GM18520 (cell line): ENCODE results near the gene NUCKS1.

Source experiments
- ATAC-seq: cut with Tn5 transposase; IDR thresholded peaks from one replicate; pipeline ENCODE4 v1.9.1; 2021; ENCODE audit not compliant: unreplicated experiment

Gene NUCKS1

GRCh38 chr1:205703072-205703471 lies 46.9 kb downstream of the NUCKS1 start:
- ATAC-seq = no peak

DNA sequence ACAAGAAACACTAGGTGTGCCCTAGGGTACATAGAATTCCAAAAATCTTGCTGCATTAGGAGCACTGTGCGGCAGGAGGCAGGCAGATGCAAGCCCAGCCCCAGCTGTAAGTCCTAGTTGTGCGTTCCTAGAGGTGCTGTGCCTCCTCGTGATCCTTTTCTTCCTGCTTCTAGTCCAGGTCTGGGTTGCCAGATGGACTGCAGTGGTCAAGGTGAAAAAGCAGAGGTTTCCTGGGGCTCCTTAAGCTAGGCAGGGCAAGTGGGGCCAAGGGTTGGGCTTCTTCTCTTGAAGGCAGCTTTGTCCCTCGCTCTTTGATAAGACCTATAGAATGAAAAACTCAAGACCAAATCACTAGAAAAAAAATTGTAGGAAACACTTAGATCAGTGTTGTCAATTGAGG lies 48.1 kb downstream of the NUCKS1 start:
- ATAC-seq = no peak

DNA sequence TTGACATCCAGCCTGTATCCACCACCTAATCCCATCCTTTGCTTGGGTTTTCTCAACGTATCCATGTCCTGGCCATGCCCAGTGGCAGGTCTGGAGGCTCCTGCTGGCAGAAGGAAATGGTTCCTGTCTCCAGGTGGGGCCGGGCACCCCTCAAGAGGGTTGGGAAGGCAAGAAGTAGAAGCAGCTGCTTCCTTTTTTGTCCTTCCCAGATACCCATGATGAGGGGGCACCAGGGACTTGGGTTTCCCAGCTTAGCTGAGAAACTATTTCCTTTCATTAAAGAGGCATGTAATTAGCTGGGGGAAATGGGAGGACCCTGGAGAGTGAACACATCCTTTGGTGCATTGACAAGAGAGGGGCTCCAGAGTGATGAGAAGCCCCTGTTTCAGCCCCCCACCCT lies 48.6 kb downstream of the NUCKS1 start:
- no peak for ATAC-seq

- ATAC-seq = no peak
These were observed 49.0 kb downstream of the NUCKS1 start for GRCh38 chr1:205700865-205701401.

DNA sequence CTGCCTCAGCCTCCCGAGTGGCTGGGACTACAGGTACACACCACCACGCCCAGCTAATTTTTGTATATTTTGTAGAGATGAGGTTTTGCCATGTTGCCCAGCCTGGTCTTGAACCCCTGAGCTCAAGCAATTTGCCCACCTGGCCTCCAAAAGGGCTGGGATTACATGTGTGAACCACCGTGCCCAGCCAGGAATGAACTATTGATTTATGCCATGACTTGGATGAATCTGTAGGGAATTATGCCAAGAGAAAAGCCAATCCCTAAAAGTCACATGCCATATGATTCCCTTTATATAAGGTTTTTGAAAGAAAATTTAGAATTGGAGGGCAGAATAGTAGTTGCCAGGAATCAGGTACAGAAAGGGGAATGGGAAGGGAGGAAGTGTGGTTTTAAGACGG lies 50.6 kb downstream of the NUCKS1 start:
- ATAC-seq = no peak

GRCh38 chr1:205698921-205699320 lies 51.1 kb downstream of the NUCKS1 start:
- no peak for ATAC-seq

- ATAC-seq = no peak
These were observed 56.5 kb downstream of the NUCKS1 start for GRCh38 chr1:205693421-205693991.

GRCh38 chr1:205692423-205692822 lies 57.6 kb downstream of the NUCKS1 start:
- no peak for ATAC-seq

- ATAC-seq = no peak
These were observed 59.7 kb downstream of the NUCKS1 start for GRCh38 chr1:205690122-205690756.

GRCh38 chr1:205689479-205689878 lies 60.5 kb downstream of the NUCKS1 start:
- no peak for ATAC-seq

DNA sequence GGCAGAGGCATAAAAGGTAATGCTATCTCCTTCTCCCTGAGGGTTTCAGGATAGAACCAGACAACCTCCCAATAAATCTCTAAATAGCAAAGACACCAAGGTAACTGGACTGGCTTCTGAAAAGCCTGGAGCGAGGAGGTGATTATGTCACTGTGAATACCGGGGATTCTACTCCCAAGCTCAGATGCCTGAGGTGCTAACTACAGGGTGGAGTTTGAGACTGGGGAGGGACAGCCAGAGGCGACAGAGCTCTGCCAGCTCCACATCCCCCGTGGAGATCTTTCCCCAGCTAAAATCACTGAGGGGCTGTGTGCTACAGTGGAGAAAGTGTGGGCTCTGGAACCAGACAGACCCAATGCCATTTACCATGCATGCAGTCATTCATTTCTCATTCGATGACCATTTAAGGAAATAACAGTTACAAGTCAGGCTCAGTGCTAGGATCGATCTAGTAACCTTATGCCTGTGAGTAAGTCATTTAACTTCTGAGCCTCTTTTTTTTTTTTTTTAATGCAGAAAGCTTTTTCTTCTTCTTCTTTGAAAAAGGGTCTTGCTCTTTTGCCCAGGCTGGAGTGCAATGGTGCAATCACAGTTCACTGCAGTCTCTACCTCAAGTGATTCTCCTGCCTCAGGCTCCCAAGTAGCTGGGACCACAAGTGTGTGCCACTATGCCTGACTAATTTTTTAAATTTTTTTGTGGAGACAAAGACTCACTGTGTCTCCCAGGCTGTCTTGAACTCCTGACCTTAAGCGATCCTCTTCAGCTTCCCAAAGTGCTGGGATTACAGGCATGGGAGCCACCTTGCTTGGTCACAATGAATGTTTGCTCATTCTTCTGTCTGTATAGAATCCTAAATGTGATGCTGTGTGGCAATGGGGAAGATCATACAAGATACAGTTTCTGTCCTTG lies 61.6 kb downstream of the NUCKS1 start:
- ATAC-seq = no peak

- no peak for ATAC-seq
These were observed 62.7 kb downstream of the NUCKS1 start for GRCh38 chr1:205687242-205687641.

- no peak for ATAC-seq
These were observed 68.6 kb downstream of the NUCKS1 start for GRCh38 chr1:205681364-205681763.

DNA sequence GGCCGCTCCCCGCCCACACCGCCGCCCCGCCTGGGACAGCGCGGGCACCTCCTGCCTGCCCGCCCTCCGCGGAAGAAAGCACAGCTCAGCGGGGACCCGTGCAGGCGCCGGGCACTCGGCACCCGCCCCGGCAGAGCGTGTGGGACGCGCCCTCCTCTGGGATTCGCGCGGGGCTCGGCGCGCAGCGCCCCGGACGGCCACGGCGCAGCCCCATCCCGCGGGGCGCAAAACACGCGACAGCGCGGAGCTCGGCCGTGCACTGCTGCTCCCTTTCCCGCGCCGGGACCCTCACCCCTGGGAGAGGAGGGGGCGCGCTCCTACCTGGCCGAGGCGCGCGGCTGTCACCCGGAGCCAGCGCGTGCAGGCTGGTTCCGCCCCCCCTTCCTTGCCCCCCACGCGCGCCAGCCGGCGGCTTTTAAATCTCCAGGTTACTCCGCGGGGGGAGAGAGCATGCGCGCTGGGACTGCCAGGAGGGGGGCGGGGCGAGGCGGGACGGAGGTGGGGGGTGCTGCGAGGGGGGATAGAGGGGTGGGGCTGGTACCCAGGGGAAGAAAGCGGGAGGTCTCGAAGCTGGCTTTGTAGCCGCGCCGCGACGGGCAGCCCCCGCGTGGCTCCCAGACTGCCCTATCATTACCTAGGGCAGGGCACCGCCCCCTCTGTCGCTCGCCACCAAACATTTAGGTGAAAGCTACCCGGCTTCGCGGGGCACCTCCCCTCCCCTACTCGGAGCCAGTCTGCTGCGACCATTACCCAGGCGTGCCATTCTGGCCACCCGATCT lies 69.7 kb downstream of the NUCKS1 start, which contains the start of gene SLC45A3:
SLC45A3 (minus strand) TSS at position 437 of the 779 bp plus-strand sequence. CDS start 15,853 bp downstream, outside the sequence.
- no peak for ATAC-seq

GRCh38 chr1:205678286-205679111 lies 71.5 kb downstream of the NUCKS1 start:
- no peak for ATAC-seq

DNA sequence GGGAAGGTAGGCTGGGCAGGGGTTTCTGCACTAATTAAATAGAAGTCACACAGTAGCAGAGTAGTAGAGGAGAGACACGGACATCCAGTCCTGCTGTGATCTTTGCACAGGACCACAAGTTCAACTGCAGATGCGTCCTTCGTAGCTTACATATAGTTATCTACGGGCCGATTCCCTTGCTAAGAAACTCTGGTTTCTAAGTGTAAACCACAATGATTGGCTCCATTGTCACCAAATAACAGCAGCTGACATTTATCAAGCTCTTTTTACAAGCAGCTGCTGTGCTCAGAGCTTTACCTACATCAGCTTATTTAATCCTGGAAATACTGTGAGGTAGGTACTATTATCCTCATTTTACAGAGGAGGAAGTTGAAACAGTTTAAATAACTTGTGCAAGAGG lies 72.8 kb downstream of the NUCKS1 start:
- no peak for ATAC-seq

DNA sequence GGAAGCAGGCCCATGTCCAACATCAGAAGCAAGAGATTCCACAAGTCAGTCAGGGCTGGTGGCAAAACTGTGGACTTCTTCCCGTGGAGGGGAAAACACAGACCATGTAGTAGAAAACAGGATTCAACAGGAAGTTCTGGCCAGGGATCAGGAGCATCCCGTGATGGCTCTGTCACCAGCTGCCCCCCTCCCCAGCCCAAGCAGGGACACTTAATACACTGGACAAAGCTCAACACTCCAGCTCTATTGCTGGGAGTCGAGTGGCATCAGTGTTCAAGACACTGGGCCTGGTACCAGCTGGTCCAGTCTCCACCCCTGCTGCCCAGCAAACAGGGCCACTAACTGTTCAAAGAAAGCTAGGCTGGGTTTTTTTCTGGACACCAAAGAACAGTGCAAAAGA lies 73.4 kb downstream of the NUCKS1 start:
- no peak for ATAC-seq

- ATAC-seq = no peak
These were observed 74.0 kb downstream of the NUCKS1 start for GRCh38 chr1:205676002-205676401.

- ATAC-seq = no peak
These were observed 74.7 kb downstream of the NUCKS1 start for GRCh38 chr1:205675247-205675646.

DNA sequence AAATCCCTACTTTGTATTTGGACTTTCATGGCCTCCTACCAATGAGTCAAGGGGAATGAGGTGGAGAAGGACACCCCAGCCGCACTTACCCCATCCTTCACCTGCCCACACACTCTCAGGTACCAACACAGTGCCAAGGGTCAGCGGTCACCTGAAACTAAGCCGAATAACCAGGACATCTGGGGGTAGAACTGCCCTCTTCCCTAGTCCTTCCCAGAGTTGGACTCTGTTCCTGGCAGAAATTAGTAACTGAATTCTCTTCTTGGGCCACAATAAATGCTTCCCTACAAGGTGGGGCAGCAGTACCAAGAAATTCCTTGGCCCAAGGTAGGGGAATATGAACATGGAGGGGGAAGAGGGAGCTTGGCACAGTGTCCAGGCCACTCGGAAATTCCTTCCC lies 77.0 kb downstream of the NUCKS1 start:
- ATAC-seq = no peak
